Omental fat pad (tissue), 4 donors: Measurements from ENCODE around the gene C1QL1. TPM values are rescaled to one million over a fixed set of nuclear protein-coding genes. Genes with fewer than 3 reads are reported as not detected.

ENCODE experiments used
- ATAC-seq: fragments of 150-250 bp; one replicate; pipeline ENCODE4 v1.9.1; 2016; ENCODE audit warnings: mild to moderate bottlenecking, moderate library complexity; ENCODE audit not compliant: low FRiP score
- DNase-seq: peaks from one replicate; pipeline ENCODE4 v3.0.0-alpha.2; 2019; ENCODE audit warnings: low spot score
- total RNA-seq, 4 donors: library from RNA; depleted of rRNA; stranded (reverse); fragments of >200 nt; gene quantifications; one replicate each; pipeline ENCODE4 v1.1.0, GENCODE V29; 2016
- TF ChIP-seq, protein P1 (sequence below), 3 donors: fragments of 450-650 bp; IDR thresholded peaks; one replicate each; pipeline ENCODE4 v1.5.1; 2016 to 2017; ENCODE audit warnings: antibody characterized with exemption in 3 of 3, mild to moderate bottlenecking in 3 of 3, moderate library complexity in 2 of 3

C1QL1 gene
- total RNA-seq, result 10 to 100 TPM in 2 of 4 donors, 1 to 10 TPM in 1, not detected in 1; 9.2 to 24.2 (median 10.4) TPM

DNA sequence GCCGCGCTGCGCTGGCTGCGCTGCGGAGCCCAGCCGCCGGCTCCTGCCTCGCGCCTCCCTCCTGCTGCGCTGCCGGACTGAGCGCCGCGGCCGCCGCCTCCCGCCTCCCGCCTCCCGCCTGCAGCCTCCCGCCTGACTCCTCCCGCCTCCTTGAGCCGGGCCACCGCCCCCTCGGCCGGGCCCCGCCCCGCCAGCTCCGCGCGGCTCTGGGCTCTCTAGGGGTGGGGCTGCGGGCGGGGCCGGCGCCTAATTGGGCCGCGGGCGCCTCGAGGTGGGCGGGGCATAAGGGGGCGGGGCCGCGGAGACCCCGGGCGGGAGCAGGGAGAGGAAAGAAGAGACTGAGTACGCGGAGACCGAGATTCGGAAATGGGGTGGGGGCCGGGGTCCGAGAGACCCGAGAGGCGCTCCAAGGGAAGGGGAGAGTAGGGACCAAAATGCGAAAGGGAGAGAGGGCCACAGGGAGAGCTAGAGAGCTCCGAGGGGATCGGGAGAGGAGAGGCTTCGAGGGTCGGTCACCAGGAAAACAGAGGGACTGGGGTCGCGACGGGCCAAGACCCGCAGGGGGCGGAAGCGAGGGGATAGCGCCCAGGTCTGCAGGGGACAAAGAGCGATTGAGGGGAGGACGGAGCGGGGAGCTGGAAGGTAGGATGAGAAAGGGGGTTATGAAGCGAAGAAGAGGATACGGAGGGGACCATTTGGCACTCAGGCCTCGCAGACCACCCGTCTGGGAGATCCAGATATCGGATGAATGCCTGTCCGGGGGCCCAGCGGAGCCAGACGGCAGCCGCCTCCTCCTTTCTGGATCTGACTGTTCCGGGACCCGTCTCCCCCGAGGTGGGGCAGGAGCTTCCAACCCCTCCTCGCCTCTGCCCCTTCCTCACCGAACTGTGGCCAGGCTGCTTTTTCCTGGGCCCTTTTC, at the start of gene C1QL1:
Gene C1QL1 (minus strand): TSS at position 79 of the 919 bp plus-strand sequence. CDS start 255 bp downstream, outside the sequence.
- ATAC-seq (peak; percentile 88), DNase-seq (peak; percentile 68)
- TF ChIP-seq, protein P1, sequence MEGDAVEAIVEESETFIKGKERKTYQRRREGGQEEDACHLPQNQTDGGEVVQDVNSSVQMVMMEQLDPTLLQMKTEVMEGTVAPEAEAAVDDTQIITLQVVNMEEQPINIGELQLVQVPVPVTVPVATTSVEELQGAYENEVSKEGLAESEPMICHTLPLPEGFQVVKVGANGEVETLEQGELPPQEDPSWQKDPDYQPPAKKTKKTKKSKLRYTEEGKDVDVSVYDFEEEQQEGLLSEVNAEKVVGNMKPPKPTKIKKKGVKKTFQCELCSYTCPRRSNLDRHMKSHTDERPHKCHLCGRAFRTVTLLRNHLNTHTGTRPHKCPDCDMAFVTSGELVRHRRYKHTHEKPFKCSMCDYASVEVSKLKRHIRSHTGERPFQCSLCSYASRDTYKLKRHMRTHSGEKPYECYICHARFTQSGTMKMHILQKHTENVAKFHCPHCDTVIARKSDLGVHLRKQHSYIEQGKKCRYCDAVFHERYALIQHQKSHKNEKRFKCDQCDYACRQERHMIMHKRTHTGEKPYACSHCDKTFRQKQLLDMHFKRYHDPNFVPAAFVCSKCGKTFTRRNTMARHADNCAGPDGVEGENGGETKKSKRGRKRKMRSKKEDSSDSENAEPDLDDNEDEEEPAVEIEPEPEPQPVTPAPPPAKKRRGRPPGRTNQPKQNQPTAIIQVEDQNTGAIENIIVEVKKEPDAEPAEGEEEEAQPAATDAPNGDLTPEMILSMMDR (IDR thresholded peaks at IDR 0.05), result no peak

DNA sequence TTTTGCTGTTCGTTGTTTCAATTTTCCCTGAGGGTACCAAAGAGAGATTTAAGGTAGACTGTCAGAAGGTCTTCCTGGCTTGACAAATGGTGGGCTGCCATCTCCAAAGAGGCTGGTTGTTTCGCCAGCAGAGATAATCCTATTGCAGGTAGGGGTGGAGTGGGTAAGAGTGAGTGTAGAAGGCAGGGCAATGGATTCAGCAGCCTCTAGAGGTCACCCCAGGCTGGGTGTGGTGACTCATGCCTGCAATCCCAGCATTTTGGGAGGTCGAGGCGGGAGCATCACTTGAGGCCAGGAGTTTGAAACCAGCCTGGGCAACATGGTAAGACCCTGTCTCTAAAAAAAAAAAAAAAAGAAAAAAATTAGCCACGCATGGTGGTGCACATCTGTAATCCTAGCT, 48.7 kb upstream of the C1QL1 start:
- ATAC-seq, result no peak
- TF ChIP-seq, protein P1 (IDR thresholded peaks at IDR 0.05), result no peak
- DNase-seq, result no peak

DNA sequence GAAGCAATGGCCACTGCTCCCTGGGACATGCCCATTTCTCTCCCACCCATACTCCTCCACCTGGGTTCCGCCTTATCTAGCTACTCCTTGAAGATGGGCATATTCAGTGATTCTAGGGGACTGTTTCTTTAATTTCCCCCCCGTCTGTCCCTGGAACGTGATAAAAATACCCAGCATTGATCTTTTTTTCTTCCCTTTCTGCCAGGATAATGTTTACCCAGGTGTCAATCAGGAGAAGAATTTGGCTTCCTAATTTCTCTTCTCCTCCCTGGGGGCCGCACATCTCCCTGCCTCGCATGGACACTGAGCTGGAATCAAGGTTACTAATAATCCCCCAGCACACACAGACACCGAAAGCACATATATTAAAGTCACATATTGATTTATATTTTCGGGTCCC, 48.1 kb upstream of the C1QL1 start:
- TF ChIP-seq, protein P1 (IDR thresholded peaks at IDR 0.05), result no peak
- no peak for DNase-seq
- no peak for ATAC-seq

DNA sequence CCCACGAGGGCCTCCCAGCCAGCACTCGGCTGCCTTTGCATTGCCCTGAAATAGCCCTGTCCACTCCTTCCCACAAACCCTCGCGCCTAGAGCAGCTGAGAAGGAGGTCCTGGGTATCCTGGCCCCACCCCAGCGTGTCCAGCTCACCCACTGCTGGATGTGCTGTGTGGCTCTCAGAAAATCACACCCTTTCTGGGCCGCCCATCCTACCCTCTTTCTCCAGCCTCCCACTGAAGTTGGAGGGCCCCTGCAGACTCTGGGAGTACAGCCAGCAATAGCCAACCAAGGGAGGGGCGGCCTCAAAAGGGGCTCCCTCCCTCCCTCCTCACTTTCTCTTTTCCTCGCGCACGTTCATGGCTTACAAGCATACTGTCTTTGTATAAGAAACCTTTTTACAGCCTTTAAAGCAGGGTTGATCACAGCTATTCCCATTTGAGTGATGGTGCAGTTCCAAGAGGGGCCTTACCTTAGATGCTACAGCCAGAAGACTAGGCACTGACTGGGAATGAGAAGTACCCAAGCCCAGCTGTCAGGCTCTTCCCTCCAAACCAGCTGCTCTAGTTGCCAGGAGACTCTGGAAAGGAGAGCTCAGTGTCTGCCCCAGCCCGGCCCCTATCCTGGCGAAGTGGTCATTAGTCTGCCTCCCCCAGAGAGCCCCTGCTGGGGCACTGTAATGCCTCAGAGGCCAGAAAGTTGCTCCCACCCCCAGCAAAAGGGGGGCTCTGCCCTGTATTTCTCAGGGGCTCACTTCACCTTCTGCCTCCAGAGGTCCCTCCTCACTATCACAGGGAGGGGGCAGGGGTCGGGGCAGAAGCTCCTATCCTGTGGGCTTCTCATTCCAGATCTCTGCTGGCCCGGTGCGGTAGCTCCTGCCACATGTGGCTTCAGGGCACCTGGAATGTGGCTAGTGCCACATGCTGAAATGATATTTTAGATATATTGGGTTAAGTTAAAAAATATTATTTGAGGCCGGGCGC, 45.2 kb upstream of the C1QL1 start:
- no peak for DNase-seq
- peak; percentile 65 for ATAC-seq
- TF ChIP-seq, protein P1 (IDR thresholded peaks at IDR 0.05), result no peak

DNA sequence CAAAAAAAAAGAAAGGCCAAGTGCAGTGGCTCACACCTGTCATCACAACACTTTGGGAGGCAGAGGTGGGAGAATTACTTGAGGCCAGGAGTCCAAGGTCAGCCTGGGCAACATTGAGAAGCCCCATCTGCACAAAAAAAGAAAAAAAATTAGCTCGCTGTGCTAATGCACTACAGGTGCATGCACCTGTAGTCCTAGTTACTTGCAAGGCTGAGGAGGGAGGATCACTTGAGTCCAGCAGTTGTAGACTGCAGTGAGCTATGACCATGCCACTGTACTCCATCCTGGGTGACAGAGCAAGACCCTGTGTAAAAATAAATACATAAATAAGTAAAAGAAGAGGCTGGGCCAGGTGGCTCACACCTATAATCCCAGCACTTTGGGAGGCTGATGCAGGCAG, 43.7 kb upstream of the C1QL1 start:
- DNase-seq, result no peak

More for the DNA sequence above, 43.7 kb upstream of the C1QL1 start:
- TF ChIP-seq, protein P1 (IDR thresholded peaks at IDR 0.05), result no peak
- no peak for ATAC-seq
